ENCODE results near the gene ZNF639.
"Not testable (repeated sequence)": the region's sequence is repeated elsewhere in the genome, so short reads cannot be mapped to it uniquely, and the experiment has no call there.

DNA sequence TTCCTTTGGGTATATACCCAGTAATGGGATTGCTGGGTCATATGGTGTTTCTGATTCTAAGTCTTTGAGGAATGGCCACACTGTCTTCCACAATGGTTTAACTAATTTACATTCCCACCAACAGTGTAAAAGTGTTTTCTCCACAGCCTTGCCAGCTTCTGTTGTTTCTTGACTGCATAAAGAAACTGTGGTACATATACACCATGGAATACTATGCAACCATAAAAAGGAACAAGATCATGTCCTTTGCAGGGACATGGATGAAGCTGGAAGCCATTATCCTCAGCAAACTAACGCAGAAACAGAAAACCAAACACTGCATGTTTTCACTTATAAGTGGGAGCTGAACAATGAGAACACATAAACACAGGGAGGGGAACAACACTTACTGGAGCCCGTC is 15.5 kb upstream of the ZNF639 start:
- TF ChIP-seq CTCF (IDR thresholded peaks at IDR 0.05 in 2 of 3, conservative IDR thresholded peaks at IDR 0.05 in 1 of 3; ENCODE audit: control insufficient read depth in 2 of 3, extremely low read depth in 1 of 3, insufficient read depth in 1 of 3, low read depth in 3 of 3, low read length in 3 of 3); IKZF1 (conservative IDR thresholded peaks at IDR 0.05); SMARCA5 (IDR thresholded peaks at IDR 0.05); ZBTB40 (IDR thresholded peaks at IDR 0.05; ENCODE audit: borderline replicate concordance); ZBTB4 (CRISPR knock-in tag; IDR thresholded peaks at IDR 0.05); POLR2A (IDR thresholded peaks at IDR 0.05; ENCODE audit: low read depth, low read length); TCF12 (IDR thresholded peaks at IDR 0.05; ENCODE audit: low read depth, low read length); EZH2 (IDR thresholded peaks at IDR 0.05; ENCODE audit: borderline replicate concordance, control insufficient read depth, low read depth, low read length); FOXM1 (IDR thresholded peaks at IDR 0.05; ENCODE audit: low read depth, low read length); IRF4 (IDR thresholded peaks at IDR 0.05; ENCODE audit: low read depth, low read length): not testable (repeated sequence)
- TF ChIP-seq, protein P1, sequence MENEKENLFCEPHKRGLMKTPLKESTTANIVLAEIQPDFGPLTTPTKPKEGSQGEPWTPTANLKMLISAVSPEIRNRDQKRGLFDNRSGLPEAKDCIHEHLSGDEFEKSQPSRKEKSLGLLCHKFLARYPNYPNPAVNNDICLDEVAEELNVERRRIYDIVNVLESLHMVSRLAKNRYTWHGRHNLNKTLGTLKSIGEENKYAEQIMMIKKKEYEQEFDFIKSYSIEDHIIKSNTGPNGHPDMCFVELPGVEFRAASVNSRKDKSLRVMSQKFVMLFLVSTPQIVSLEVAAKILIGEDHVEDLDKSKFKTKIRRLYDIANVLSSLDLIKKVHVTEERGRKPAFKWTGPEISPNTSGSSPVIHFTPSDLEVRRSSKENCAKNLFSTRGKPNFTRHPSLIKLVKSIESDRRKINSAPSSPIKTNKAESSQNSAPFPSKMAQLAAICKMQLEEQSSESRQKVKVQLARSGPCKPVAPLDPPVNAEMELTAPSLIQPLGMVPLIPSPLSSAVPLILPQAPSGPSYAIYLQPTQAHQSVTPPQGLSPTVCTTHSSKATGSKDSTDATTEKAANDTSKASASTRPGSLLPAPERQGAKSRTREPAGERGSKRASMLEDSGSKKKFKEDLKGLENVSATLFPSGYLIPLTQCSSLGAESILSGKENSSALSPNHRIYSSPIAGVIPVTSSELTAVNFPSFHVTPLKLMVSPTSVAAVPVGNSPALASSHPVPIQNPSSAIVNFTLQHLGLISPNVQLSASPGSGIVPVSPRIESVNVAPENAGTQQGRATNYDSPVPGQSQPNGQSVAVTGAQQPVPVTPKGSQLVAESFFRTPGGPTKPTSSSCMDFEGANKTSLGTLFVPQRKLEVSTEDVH (IDR thresholded peaks at IDR 0.05; ENCODE audit: low read depth, partially characterized antibody), result not testable (repeated sequence)
- TF ChIP-seq, protein P2, sequence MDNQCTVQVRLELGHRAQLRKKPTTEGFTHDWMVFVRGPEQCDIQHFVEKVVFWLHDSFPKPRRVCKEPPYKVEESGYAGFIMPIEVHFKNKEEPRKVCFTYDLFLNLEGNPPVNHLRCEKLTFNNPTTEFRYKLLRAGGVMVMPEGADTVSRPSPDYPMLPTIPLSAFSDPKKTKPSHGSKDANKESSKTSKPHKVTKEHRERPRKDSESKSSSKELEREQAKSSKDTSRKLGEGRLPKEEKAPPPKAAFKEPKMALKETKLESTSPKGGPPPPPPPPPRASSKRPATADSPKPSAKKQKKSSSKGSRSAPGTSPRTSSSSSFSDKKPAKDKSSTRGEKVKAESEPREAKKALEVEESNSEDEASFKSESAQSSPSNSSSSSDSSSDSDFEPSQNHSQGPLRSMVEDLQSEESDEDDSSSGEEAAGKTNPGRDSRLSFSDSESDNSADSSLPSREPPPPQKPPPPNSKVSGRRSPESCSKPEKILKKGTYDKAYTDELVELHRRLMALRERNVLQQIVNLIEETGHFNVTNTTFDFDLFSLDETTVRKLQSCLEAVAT (IDR thresholded peaks at IDR 0.05), result not testable (repeated sequence)
- TF ChIP-seq, protein P3, sequence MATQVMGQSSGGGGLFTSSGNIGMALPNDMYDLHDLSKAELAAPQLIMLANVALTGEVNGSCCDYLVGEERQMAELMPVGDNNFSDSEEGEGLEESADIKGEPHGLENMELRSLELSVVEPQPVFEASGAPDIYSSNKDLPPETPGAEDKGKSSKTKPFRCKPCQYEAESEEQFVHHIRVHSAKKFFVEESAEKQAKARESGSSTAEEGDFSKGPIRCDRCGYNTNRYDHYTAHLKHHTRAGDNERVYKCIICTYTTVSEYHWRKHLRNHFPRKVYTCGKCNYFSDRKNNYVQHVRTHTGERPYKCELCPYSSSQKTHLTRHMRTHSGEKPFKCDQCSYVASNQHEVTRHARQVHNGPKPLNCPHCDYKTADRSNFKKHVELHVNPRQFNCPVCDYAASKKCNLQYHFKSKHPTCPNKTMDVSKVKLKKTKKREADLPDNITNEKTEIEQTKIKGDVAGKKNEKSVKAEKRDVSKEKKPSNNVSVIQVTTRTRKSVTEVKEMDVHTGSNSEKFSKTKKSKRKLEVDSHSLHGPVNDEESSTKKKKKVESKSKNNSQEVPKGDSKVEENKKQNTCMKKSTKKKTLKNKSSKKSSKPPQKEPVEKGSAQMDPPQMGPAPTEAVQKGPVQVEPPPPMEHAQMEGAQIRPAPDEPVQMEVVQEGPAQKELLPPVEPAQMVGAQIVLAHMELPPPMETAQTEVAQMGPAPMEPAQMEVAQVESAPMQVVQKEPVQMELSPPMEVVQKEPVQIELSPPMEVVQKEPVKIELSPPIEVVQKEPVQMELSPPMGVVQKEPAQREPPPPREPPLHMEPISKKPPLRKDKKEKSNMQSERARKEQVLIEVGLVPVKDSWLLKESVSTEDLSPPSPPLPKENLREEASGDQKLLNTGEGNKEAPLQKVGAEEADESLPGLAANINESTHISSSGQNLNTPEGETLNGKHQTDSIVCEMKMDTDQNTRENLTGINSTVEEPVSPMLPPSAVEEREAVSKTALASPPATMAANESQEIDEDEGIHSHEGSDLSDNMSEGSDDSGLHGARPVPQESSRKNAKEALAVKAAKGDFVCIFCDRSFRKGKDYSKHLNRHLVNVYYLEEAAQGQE (IDR thresholded peaks at IDR 0.05; ENCODE audit: low read depth, low read length), result not testable (repeated sequence)

All from GM12878 (cell line).